Mammary epithelial cell (primary cell): Measurements from ENCODE around the gene DSG3.

Experiments used
- CTCF ChIP-seq, 2 donors: IDR thresholded peaks in 1 of 2; conservative IDR thresholded peaks in 1 of 2; 2 replicates each; pipeline ENCODE4 v1.5.1; 2011 to 2012; ENCODE audit warnings: inconsistent platforms in 2 of 2, low read length in 2 of 2, mild to moderate bottlenecking in 2 of 2, control low read depth in 1 of 2, low read depth in 1 of 2; ENCODE audit not compliant: insufficient read depth in 1 of 2; ENCODE audit errors: extremely low read depth in 1 of 2
- EZH2 ChIP-seq: IDR thresholded peaks from 2 replicates; pipeline ENCODE4 v1.6.1; 2012; ENCODE audit warnings: low read length, inconsistent platforms, borderline replicate concordance

GRCh38 chr18:31497836-31498573, 50.5 kb downstream of the DSG3 start, which contains the start of gene DSG2:
- TF ChIP-seq CTCF (conservative IDR thresholded peaks at IDR 0.05 in 1 of 2, IDR thresholded peaks at IDR 0.05 in 1 of 2; ENCODE audit: extremely low read depth in 1 of 2, insufficient read depth in 1 of 2, low read depth in 1 of 2, low read length in 2 of 2) (no peak), EZH2 (no peak)
